ENCODE data around the gene B3GAT1. TPM values are rescaled to one million over a fixed set of nuclear protein-coding genes. Genes with fewer than 3 reads are reported as not detected.
A peak's percentile ranks its signal among the peaks of the same experiment; 100 is the strongest.

Gene B3GAT1
- total and polyA plus RNA-seq, 2 of the 13 experiments (the other 11 are each of a cell fraction or from before 2014, with no cell fraction given): not detected

- no TSS peak for BruUV-seq (replicated peaks)
- Histone ChIP-seq H2AFZ (ENCODE audit: low read length) (no peak overlapping the region), H3K9ac (ENCODE audit: insufficient read depth, low read depth, low read length) (no peak overlapping the region), H4K20me1 (ENCODE audit: insufficient read depth, low read length) (no peaks in the 10 kb centered on the region), H3K9me3 (ENCODE audit: low read length) (no peaks in the 10 kb centered on the region), H3K4me3 (replicated peaks in 1 of 3; ENCODE audit: insufficient read depth in 1 of 3, low read depth in 2 of 3, low read length in 3 of 3) (no peak overlapping the region), H3K27ac (ENCODE audit: extremely low read length, insufficient read depth, low read length) (no peak overlapping the region), H3K4me1 (ENCODE audit: insufficient read depth, low read length) (peaks cover 8% of the 10 kb centered on the region), H3K27me3 (ENCODE audit: control insufficient read depth in 1 of 2, insufficient read depth in 2 of 2, low read length in 2 of 2) (peaks cover 2 to 15% of the 10 kb centered on the region in 2 experiments; a peak in 3 of 5 replicates), H3K36me3 (replicated peaks in 1 of 2; ENCODE audit: control insufficient read depth in 1 of 2, insufficient read depth in 2 of 2, low read length in 2 of 2) (no peaks in the 10 kb centered on the region), H3K4me2 (ENCODE audit: low read depth, low read length) (no peak overlapping the region), H3K79me2 (ENCODE audit: insufficient read depth, low read length) (no peaks in the 10 kb centered on the region)
- FAIRE-seq (no peak), DNase-seq (ENCODE audit: low spot score) (no peak), ATAC-seq (no peak)
- TF ChIP-seq ZNF652 (CRISPR knock-in tag; IDR thresholded peaks at IDR 0.05; ENCODE audit: borderline replicate concordance, low read depth): no peak
- TF ChIP-seq KLF15 (CRISPR knock-in tag; IDR thresholded peaks at IDR 0.05; ENCODE audit: borderline replicate concordance): no peak
- no peak for TF ChIP-seq ZNF780A (CRISPR knock-in tag; IDR thresholded peaks at IDR 0.05)
- no peak for TF ChIP-seq KDM2A (CRISPR knock-in tag; IDR thresholded peaks at IDR 0.05; ENCODE audit: borderline replicate concordance, low read depth)
- TF ChIP-seq ZNF776 (CRISPR knock-in tag; IDR thresholded peaks at IDR 0.05): no peak
- TF ChIP-seq CAMTA2 (CRISPR knock-in tag; IDR thresholded peaks at IDR 0.05; ENCODE audit: borderline replicate concordance): no peak
- TF ChIP-seq PAF1 (CRISPR knock-in tag; IDR thresholded peaks at IDR 0.05): no peak
- no peak for TF ChIP-seq ELF1 (CRISPR knock-in tag; IDR thresholded peaks at IDR 0.05)
- intact Hi-C loops (cut with micrococcal nuclease; ENCODE audit: unreplicated experiment): no loop called here
- ChIA-PET POLR2A (no interaction called here), CTCF (ENCODE audit: low intra/inter-chr PET ratio, low total read pairs) (no interaction called here)
- WGBS (ENCODE audit: low lambda C conversion rate): 33% methylated on average over 3 of the region's 10 CpGs
- in situ Hi-C loops (cut with HindIII; ENCODE audit: extremely low pct_ligation_motif_present, low pct_unique_long_range_greater_than_20kb): no loop called here
These were observed 30.2 kb upstream of the B3GAT1 start for GRCh38 chr11:134442246-134442645.

- no peaks in the 10 kb centered on the region for H3K79me2 ChIP-seq (ENCODE audit: insufficient read depth, low read length)
- H3K4me2 ChIP-seq (ENCODE audit: low read depth, low read length): no peak overlapping the region
- no peak overlapping the region for H3K4me3 ChIP-seq (replicated peaks in 1 of 3; ENCODE audit: insufficient read depth in 1 of 3, low read depth in 2 of 3, low read length in 3 of 3)
- no peaks in the 10 kb centered on the region for H4K20me1 ChIP-seq (ENCODE audit: insufficient read depth, low read length)
- CTCF ChIA-PET (ENCODE audit: low intra/inter-chr PET ratio, low total read pairs): no interaction called here
- no TSS peak for BruUV-seq (replicated peaks)
- POLR2A ChIA-PET: no interaction called here
- intact Hi-C loops (cut with micrococcal nuclease; ENCODE audit: unreplicated experiment): no loop called here
- H2AFZ ChIP-seq (ENCODE audit: low read length): no peak overlapping the region
- peaks cover 8% of the 10 kb centered on the region for H3K4me1 ChIP-seq (ENCODE audit: insufficient read depth, low read length)
- no peak for DNase-seq (ENCODE audit: low spot score)
- WGBS (ENCODE audit: low lambda C conversion rate): 30% methylated on average over 4 of the region's 4 CpGs
- peaks cover 2 to 20% of the 10 kb centered on the region in 2 experiments; a peak in 3 of 5 replicates for H3K27me3 ChIP-seq (ENCODE audit: control insufficient read depth in 1 of 2, insufficient read depth in 2 of 2, low read length in 2 of 2)
- H3K9ac ChIP-seq (ENCODE audit: insufficient read depth, low read depth, low read length): no peak overlapping the region
- in situ Hi-C loops (cut with HindIII; ENCODE audit: extremely low pct_ligation_motif_present, low pct_unique_long_range_greater_than_20kb): no loop called here
- TF ChIP-seq ETS1 (CRISPR knock-in tag; IDR thresholded peaks at IDR 0.05) (no peak), ZNF205 (CRISPR knock-in tag; IDR thresholded peaks at IDR 0.05) (no peak), MAFK (conservative IDR thresholded peaks at IDR 0.05 in 1 of 2, IDR thresholded peaks at IDR 0.05 in 1 of 2; ENCODE audit: low read length in 2 of 2) (peak; percentile 55 to 71; a peak in 3 of 4 replicates), MAFF (IDR thresholded peaks at IDR 0.05; ENCODE audit: low read depth, low read length) (peak; percentile 63)
- H3K27ac ChIP-seq (ENCODE audit: extremely low read length, insufficient read depth, low read length): no peak overlapping the region
- H3K36me3 ChIP-seq (replicated peaks in 1 of 2; ENCODE audit: control insufficient read depth in 1 of 2, insufficient read depth in 2 of 2, low read length in 2 of 2): no peaks in the 10 kb centered on the region
- no peak for FAIRE-seq
- H3K9me3 ChIP-seq (ENCODE audit: low read length): no peaks in the 10 kb centered on the region
- no peak for ATAC-seq
These were observed 29.7 kb upstream of the B3GAT1 start for GRCh38 chr11:134441706-134442105.
